ENCODE measurements around the gene SKOR2. TPM values are rescaled to one million over a fixed set of nuclear protein-coding genes. Genes with fewer than 3 reads are reported as not detected.

Gene SKOR2, protein sequence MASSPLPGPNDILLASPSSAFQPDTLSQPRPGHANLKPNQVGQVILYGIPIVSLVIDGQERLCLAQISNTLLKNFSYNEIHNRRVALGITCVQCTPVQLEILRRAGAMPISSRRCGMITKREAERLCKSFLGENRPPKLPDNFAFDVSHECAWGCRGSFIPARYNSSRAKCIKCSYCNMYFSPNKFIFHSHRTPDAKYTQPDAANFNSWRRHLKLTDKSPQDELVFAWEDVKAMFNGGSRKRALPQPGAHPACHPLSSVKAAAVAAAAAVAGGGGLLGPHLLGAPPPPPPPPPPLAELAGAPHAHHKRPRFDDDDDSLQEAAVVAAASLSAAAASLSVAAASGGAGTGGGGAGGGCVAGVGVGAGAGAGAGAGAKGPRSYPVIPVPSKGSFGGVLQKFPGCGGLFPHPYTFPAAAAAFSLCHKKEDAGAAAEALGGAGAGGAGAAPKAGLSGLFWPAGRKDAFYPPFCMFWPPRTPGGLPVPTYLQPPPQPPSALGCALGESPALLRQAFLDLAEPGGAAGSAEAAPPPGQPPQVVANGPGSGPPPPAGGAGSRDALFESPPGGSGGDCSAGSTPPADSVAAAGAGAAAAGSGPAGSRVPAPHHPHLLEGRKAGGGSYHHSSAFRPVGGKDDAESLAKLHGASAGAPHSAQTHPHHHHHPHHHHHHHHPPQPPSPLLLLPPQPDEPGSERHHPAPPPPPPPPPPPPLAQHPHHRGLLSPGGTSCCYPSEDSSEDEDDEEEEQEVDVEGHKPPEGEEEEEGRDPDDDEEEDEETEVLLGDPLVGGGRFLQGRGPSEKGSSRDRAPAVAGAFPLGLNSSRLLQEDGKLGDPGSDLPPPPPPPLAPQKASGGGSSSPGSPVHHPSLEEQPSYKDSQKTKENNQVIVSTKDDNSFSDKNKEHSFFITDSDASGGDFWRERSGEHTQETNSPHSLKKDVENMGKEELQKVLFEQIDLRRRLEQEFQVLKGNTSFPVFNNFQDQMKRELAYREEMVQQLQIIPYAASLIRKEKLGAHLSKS
- total RNA-seq (2012; rRNA removed) (not detected in 2 replicates), polyA plus RNA-seq (2012; rRNA removed) (not detected in 2 replicates), Bru-seq, nascent RNA (not detected), BruChase-seq, experiment 1, labeled RNA remaining after a 6-hour chase (not detected), BruChase-seq, experiment 2, labeled RNA remaining after a 2-hour chase (not detected)
- not detected in 2 replicates for polyA plus RNA-seq (2012; cell fraction: cytosol; rRNA removed)
- polyA plus RNA-seq (2012; cell fraction: nucleus; rRNA removed; ENCODE audit: low replicate concordance): not detected in 2 replicates
- long read RNA-seq: 0 reads

DNA sequence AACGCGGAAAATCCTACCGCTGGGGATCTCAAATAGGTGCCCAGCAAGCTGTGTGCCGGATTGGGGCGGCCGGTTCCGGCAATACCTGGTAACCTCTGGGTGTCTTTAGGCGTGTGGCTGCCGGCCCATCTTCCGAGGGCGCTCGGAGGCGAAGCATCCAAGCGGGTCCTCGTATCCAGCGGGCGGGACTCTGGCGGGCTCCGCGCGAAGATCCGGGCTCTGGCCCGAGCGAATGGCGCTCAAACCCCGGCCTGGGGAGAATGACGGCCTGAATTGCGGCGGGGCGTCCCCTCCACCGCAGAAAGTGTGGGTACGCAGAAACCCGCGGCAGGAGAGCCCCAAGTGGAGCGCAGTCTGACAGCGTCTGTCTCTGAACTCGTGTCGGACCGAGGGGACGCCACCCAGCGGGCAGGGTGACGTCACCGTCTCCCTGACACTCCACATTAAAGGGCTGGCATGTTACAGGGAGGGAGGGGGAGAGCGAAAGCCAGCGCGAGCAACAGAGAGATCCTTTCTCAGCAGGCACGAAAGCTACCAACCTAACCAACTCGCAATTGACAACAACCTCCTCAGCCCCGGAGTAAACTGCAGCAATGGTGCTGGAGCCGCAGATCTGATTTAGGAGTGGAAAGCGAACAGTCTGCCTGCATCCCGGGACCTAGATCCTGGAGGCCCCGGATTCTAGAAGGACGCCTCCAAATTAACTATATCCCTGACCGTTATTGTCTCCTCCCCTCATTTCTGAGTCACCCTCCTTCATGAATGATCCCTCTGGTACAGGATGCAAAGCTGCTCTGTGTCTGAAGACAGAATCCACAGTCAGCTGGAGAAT, at the start of gene SKOR2:
SKOR2 (minus strand) TSS at position 372 of the 832 bp plus-strand sequence. CDS start 2,477 bp downstream, outside the sequence.
- CTCF ChIA-PET: no interaction called here
- Histone ChIP-seq H2BK20ac (ENCODE audit: low read depth, low read length) (no peak within 1 kb of the TSS), H2AFZ (replicated peaks; ENCODE audit: low read length, poor library complexity) (no peak within 1 kb of the TSS), H2BK120ac (ENCODE audit: low read depth, low read length) (no peak within 1 kb of the TSS), H2BK15ac (ENCODE audit: low read depth, low read length) (no peak within 1 kb of the TSS), H2BK5ac (ENCODE audit: low read depth, low read length, poor library complexity, severe bottlenecking) (no peak within 1 kb of the TSS), H3K14ac (replicated peaks; ENCODE audit: low read depth, low read length) (no peak within 1 kb of the TSS), H3K9me1 (ENCODE audit: insufficient read depth, low read length) (no peaks in the 10 kb centered on the region), H4K91ac (ENCODE audit: insufficient read depth, low read depth, low read length) (no peak within 1 kb of the TSS), H4K20me1 (ENCODE audit: insufficient read depth, low read length) (no peaks in the 10 kb centered on the region), H3K79me1 (ENCODE audit: low read depth in 1 of 2, low read length in 2 of 2) (no peaks in the 10 kb centered on the region), H3K27ac (ENCODE audit: insufficient read depth, low read length) (no peak within 1 kb of the TSS), H3K4me1 (ENCODE audit: control insufficient read depth, insufficient read depth, low read length) (no peaks in the 10 kb centered on the region), H3K9me3 (ENCODE audit: control insufficient read depth, insufficient read depth, low read length) (peaks cover 9% of the 10 kb centered on the region), H3K4me2 (ENCODE audit: low read depth, low read length) (no peak within 1 kb of the TSS), H3K4ac (ENCODE audit: low read depth, low read length) (no peak within 1 kb of the TSS), H2AK5ac (ENCODE audit: low read depth, low read length) (no peak within 1 kb of the TSS), H3K23ac (ENCODE audit: low read depth, low read length) (no peak within 1 kb of the TSS), H4K8ac (ENCODE audit: low read depth in 2 of 2, low read length in 2 of 2) (no peak within 1 kb of the TSS), H3K56ac (ENCODE audit: extremely low read depth, insufficient read depth, low read length) (no peak within 1 kb of the TSS), H4K5ac (ENCODE audit: low read depth, low read length) (no peak within 1 kb of the TSS), H3K18ac (ENCODE audit: low read depth, low read length) (no peak within 1 kb of the TSS), H2AK9ac (replicated peaks; ENCODE audit: low read depth, low read length, poor library complexity) (no peak within 1 kb of the TSS), H3K27me3 (ENCODE audit: control insufficient read depth, insufficient read depth, low read length) (peaks cover 59% of the 10 kb centered on the region), H3K4me3 (ENCODE audit: insufficient read depth, low read depth, low read length) (no peak within 1 kb of the TSS), H3K9ac (ENCODE audit: low read depth, low read length) (no peak within 1 kb of the TSS), H3K36me3 (ENCODE audit: control insufficient read depth, insufficient read depth, low read length) (no peaks in the 10 kb centered on the region)
- 3% methylated on average over 22 of the region's 55 CpGs; no CpG with 5 or more reads in 1 of the 2 experiments for whole genome bisulfite sequencing, 2 experiments (ENCODE audit: extremely low coverage in 2 of 2, insufficient read length in 1 of 2)
- in situ Hi-C loops (cut with MboI; ENCODE audit: low sequenced_read_pairs): no loop called here
- no peak for DNase-seq
- BruUV-seq (replicated peaks): no TSS peak
- TF ChIP-seq NFE2L2 (IDR thresholded peaks at IDR 0.05; ENCODE audit: low read depth, low read length) (no peak), RAD21 (IDR thresholded peaks at IDR 0.05; ENCODE audit: low read length) (no peak), ELK1 (IDR thresholded peaks at IDR 0.05; ENCODE audit: borderline replicate concordance, low read depth, low read length) (no peak), RFX5 (IDR thresholded peaks at IDR 0.05; ENCODE audit: low read depth, low read length) (no peak), RCOR1 (IDR thresholded peaks at IDR 0.05; ENCODE audit: insufficient replicate concordance, low read length) (no peak)
- no peak for ATAC-seq (ENCODE audit: low read depth)
- intact Hi-C loops (cut with micrococcal nuclease): no loop called here
- dilution Hi-C loops (cut with HindIII; ENCODE audit: low sequenced_read_pairs, unreplicated experiment): no loop called here
- POLR2A ChIA-PET (ENCODE audit: unreplicated experiment): no interaction called here

Measured in IMR-90 (cell line).